Effector memory CD8-positive, alpha-beta T cell (primary cell): Measurements from ENCODE around the gene SCO2.
A peak's percentile ranks its signal among the peaks of the same experiment; 100 is the strongest.

Experiments
- ATAC-seq: fragments of 150-1000 bp; cut with Tn5 transposase; replicated peaks from 2 replicates; pipeline ENCODE4 v1.10.0; 2021; ENCODE audit warnings: mild to moderate bottlenecking, moderate library complexity
- DNase-seq, 3 experiments: peaks; one replicate each; pipeline ENCODE4 v3.0.0; 2021
- H3K27ac Mint-ChIP-seq, 2 donors: one replicate each; pipeline ENCODE4 v1.8.0; 2022; ENCODE audit warnings: mild to moderate bottlenecking in 2 of 2, mixed read lengths in 2 of 2, moderate library complexity in 2 of 2
- H3K27me3 Mint-ChIP-seq, 2 donors: one replicate each; pipeline ENCODE4 v1.8.0; 2022; ENCODE audit warnings: mixed read lengths in 2 of 2
- H3K36me3 Mint-ChIP-seq: one replicate; pipeline ENCODE4 v1.8.0; 2022; ENCODE audit warnings: mild to moderate bottlenecking, moderate library complexity, mixed read lengths; ENCODE audit not compliant: insufficient read depth
- H3K4me1 Mint-ChIP-seq, 2 donors: one replicate each; pipeline ENCODE4 v1.8.0; 2022; ENCODE audit warnings: low read depth in 2 of 2, mixed read lengths in 2 of 2
- H3K4me3 Mint-ChIP-seq, 2 donors: one replicate each; pipeline ENCODE4 v1.8.0; 2022; ENCODE audit warnings: mild to moderate bottlenecking in 2 of 2, mixed read lengths in 2 of 2, moderate library complexity in 2 of 2
- H3K9me3 Mint-ChIP-seq, 2 donors: one replicate each; pipeline ENCODE4 v1.8.0; 2022; ENCODE audit warnings: mixed read lengths in 2 of 2

Gene SCO2

GRCh38 chr22:50475652-50476002 lies 49.8 kb downstream of the SCO2 start:
- Mint-ChIP-seq H3K36me3 (peaks cover 11% of the 10 kb centered on the region), H3K9me3 (no peaks in the 10 kb centered on the region), H3K27me3 (peaks cover 0 to 6% of the 10 kb centered on the region in 2 donors), H3K4me3 (peak overlapping the region; percentile 69 to 94), H3K4me1 (peaks cover 20 to 42% of the 10 kb centered on the region in 2 donors), H3K27ac (peak overlapping the region; percentile 69 to 81)
- DNase-seq (no peak), ATAC-seq (no peak)

DNA sequence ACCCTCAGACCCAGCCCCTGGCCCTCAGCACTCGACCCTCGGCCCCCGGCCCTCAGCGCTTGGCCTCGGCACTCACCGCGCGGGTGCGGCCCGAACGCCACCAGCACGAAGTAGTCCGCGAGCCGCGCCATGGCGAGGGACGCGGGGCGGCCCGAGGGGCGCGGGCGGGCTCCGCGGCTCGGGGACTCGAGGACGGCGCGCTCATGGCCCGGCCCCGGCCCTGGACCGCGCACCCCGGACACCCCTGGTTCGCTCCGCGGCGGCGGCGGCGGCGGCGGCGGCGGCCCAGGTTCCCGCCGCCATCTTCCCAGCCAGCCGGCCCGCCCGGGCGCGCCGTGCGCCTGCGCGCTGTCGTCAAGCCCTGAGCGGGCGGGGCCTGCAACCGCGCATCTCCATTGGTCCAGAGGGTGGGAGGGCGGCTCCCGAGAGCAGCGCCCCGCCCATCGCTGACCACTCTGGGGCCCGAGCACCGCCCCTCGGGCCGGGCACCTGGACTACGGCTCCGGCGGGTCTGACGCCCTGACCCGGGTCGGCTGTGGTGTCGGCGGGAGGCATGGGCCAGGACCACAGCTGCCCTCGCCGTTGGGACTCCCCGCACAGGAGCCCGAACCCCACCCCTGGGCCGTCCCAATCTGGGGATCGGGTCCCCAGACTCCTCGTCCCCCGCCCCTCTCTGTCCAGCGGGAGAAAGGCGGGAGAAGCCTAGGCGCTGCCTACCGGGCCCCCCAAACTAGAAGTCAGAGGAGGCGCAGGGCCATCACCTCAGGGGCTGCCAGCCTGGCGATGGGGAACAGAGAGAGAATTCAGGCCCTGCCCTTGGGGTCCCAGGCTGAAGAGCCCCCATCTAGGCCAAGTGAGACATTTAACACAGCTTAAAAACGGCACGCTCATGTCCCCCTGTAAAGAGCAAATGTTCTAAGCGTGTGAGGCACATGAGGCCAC lies 50.4 kb downstream of the SCO2 start, which contains the start of gene SBF1:
Gene SBF1, minus strand, starts transcription at position 326 of the 942 bp plus-strand sequence. Its CDS starts 195 bp downstream, at position 131.
- peaks cover 12% of the 10 kb centered on the region for H3K36me3 Mint-ChIP-seq
- H3K27me3 Mint-ChIP-seq: peaks cover 0 to 1% of the 10 kb centered on the region in 2 donors
- H3K4me1 Mint-ChIP-seq: peaks cover 26 to 45% of the 10 kb centered on the region in 2 donors
- peak within 1 kb of the TSS; percentile 95 to 96 for H3K27ac Mint-ChIP-seq
- H3K9me3 Mint-ChIP-seq: no peaks in the 10 kb centered on the region
- peak within 1 kb of the TSS; percentile 94 to 96 for H3K4me3 Mint-ChIP-seq
- DNase-seq (peak; percentile 81 to 85 (median 85)), ATAC-seq (peak; percentile 64)

DNA sequence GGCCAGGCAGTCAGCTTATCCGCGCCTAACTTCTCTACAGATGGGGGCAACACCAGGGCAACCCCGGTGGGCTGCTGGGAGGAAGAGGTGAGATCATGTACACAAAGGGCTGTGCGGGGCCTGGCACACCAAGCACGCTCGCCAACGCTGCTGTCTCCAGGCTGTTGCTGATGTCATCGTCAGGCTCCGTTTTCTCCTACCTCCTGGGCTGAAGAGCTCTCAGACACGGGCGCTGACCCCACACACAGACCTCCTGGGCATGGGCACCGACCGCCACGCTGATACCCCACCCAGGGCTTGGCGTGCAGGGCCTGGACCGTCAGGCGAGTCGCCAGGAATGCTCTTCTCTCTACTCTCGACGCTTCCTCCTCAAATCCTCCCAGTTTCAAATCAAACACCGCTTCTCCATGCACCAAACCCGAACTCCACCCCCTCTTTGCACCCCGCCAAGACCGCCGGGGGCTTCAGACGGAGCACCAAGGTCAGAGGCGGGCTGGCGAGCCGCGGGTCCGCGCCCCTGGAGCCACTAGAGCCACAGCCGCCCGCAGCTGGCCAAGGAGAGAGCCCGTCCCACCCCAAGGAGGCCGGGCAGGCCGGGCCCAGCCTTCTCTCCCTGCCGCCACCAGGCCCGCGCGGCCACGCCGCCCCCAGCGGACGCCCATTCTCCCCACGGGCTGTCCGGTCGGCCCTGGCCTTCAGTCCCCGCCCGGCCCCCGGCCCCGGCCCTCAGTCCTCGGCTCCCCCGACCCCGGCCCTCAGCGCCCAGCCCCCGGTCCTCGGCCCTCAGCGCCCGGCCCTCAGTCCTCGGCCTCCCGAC lies 51.3 kb downstream of the SCO2 start:
- Mint-ChIP-seq H3K9me3 (no peaks in the 10 kb centered on the region), H3K36me3 (peaks cover 18% of the 10 kb centered on the region), H3K27me3 (no peaks in the 10 kb centered on the region), H3K27ac (peak overlapping the region; percentile 95 to 96), H3K4me1 (peaks cover 32 to 51% of the 10 kb centered on the region in 2 donors), H3K4me3 (peak overlapping the region; percentile 94 to 96)
- DNase-seq (no peak), ATAC-seq (no peak)
